ENCODE results near the gene WDR37. TPM values are rescaled to one million over a fixed set of nuclear protein-coding genes. Genes with fewer than 3 reads are reported as not detected.

The WDR37 gene
- polyA plus RNA-seq, 1 donor (not counting 4 experiments of a cell fraction or from before 2014, with no cell fraction given): 16.0 TPM

DNA sequence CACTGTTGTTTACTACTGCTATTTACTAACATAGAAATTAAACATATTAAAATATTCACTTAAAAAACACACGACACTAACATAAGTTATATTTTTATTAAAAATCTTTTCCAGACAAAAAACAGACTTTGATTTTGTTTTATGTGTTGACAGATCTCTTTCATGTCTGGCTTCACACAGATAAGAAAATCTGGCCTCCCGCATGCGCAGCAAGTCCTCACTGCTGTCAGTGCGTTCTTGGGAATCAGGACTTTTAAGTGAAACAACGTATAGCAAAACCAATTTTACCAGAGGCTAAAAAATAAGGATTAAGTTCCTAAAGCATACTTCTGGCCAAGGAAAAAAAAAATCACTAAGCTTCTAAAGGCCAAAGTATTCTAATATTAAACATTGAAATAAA is 6.0 kb upstream of the WDR37 start:
- Histone ChIP-seq H3K4me1 (ENCODE audit: control insufficient read depth, extremely low read depth, insufficient read depth, low read length) (peaks cover 47% of the 10 kb centered on the region), H3K9me3 (ENCODE audit: control insufficient read depth, low read depth, low read length) (no peaks in the 10 kb centered on the region), H3K9ac (ENCODE audit: control insufficient read depth, extremely low read depth, insufficient read depth, low read length) (peak overlapping the region; percentile 93), H3K4me2 (ENCODE audit: control insufficient read depth, extremely low read depth, insufficient read depth, low read depth, low read length) (peak overlapping the region; percentile 72), H3K27me3 (ENCODE audit: control insufficient read depth, extremely low read depth, insufficient read depth, low read length) (no peaks in the 10 kb centered on the region), H3K9me1 (ENCODE audit: control insufficient read depth, extremely low read depth, insufficient read depth, low read length) (no peaks in the 10 kb centered on the region), H3K27ac (ENCODE audit: control insufficient read depth, insufficient read depth, low read length) (peak overlapping the region; percentile 95), H3K79me2 (ENCODE audit: control insufficient read depth, insufficient read depth, low read length) (peaks cover 71% of the 10 kb centered on the region), H4K20me1 (ENCODE audit: control insufficient read depth, extremely low read depth, insufficient read depth, low read length) (peaks cover 20% of the 10 kb centered on the region), H2AFZ (ENCODE audit: control insufficient read depth, low read length) (no peak overlapping the region), H3K4me3 (ENCODE audit: control insufficient read depth in 2 of 3, extremely low read depth in 1 of 3, insufficient read depth in 2 of 3, low read depth in 1 of 3, low read length in 3 of 3) (peak overlapping the region; percentile 90 to 96 (median 94)), H3K36me3 (ENCODE audit: control insufficient read depth in 2 of 2, extremely low read depth in 1 of 2, insufficient read depth in 2 of 2, low read length in 2 of 2) (peaks cover 5 to 7% of the 10 kb centered on the region in 2 experiments)
- TF ChIP-seq EZH2 (IDR thresholded peaks at IDR 0.05; ENCODE audit: low read length): no peak
- TF ChIP-seq, protein P1, sequence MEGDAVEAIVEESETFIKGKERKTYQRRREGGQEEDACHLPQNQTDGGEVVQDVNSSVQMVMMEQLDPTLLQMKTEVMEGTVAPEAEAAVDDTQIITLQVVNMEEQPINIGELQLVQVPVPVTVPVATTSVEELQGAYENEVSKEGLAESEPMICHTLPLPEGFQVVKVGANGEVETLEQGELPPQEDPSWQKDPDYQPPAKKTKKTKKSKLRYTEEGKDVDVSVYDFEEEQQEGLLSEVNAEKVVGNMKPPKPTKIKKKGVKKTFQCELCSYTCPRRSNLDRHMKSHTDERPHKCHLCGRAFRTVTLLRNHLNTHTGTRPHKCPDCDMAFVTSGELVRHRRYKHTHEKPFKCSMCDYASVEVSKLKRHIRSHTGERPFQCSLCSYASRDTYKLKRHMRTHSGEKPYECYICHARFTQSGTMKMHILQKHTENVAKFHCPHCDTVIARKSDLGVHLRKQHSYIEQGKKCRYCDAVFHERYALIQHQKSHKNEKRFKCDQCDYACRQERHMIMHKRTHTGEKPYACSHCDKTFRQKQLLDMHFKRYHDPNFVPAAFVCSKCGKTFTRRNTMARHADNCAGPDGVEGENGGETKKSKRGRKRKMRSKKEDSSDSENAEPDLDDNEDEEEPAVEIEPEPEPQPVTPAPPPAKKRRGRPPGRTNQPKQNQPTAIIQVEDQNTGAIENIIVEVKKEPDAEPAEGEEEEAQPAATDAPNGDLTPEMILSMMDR (optimal IDR thresholded peaks at IDR 0.05 in 1 of 3, IDR thresholded peaks at IDR 0.05 in 1 of 3, conservative IDR thresholded peaks at IDR 0.05 in 1 of 3; ENCODE audit: extremely low read depth in 1 of 3, insufficient read depth in 2 of 3, low read length in 3 of 3): no peak
- FAIRE-seq: no peak
- DNase-seq (ENCODE audit: low read depth, low spot score): no peak
- dilution Hi-C loops (cut with MboI; ENCODE audit: extremely low pct_ligation_motif_present, low sequenced_read_pairs): no loop called here

DNA sequence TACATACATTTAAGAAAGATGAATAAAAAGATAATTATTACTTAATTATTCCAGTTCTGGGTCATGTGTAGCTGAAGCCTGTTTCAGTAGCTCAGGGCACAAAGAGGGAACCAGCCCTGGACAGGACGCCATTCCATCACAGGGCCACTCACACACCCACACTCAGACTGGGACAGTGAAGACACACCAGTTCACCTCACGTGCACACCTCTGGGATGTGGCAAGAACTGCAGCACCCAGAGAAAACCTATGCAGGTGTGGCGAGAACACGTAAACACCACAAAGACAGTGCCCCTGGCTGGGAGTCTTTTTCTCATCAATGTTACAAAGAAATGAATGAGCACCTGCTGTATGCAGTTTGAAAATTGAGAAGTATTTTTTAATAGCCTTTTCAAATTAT is 5.6 kb upstream of the WDR37 start:
- FAIRE-seq (no peak), DNase-seq (ENCODE audit: low read depth, low spot score) (no peak)
- no peak overlapping the region for H2AFZ ChIP-seq (ENCODE audit: control insufficient read depth, low read length)
- H3K4me1 ChIP-seq (ENCODE audit: control insufficient read depth, extremely low read depth, insufficient read depth, low read length): peaks cover 47% of the 10 kb centered on the region
- peaks cover 71% of the 10 kb centered on the region for H3K79me2 ChIP-seq (ENCODE audit: control insufficient read depth, insufficient read depth, low read length)
- H3K9me3 ChIP-seq (ENCODE audit: control insufficient read depth, low read depth, low read length): no peaks in the 10 kb centered on the region
- H3K9ac ChIP-seq (ENCODE audit: control insufficient read depth, extremely low read depth, insufficient read depth, low read length): peak overlapping the region; percentile 93
- peaks cover 17% of the 10 kb centered on the region for H4K20me1 ChIP-seq (ENCODE audit: control insufficient read depth, extremely low read depth, insufficient read depth, low read length)
- TF ChIP-seq, protein P1 (optimal IDR thresholded peaks at IDR 0.05 in 1 of 3, IDR thresholded peaks at IDR 0.05 in 1 of 3, conservative IDR thresholded peaks at IDR 0.05 in 1 of 3; ENCODE audit: extremely low read depth in 1 of 3, insufficient read depth in 2 of 3, low read length in 3 of 3): peak in 2 of 3 experiments; percentile 11 to 24
- TF ChIP-seq EZH2 (IDR thresholded peaks at IDR 0.05; ENCODE audit: low read length): no peak
- H3K4me2 ChIP-seq (ENCODE audit: control insufficient read depth, extremely low read depth, insufficient read depth, low read depth, low read length): peak overlapping the region; percentile 72
- H3K27ac ChIP-seq (ENCODE audit: control insufficient read depth, insufficient read depth, low read length): peak overlapping the region; percentile 95
- H3K4me3 ChIP-seq (ENCODE audit: control insufficient read depth in 2 of 3, extremely low read depth in 1 of 3, insufficient read depth in 2 of 3, low read depth in 1 of 3, low read length in 3 of 3): peak overlapping the region; percentile 90 to 96 (median 94)
- H3K27me3 ChIP-seq (ENCODE audit: control insufficient read depth, extremely low read depth, insufficient read depth, low read length): no peaks in the 10 kb centered on the region
- no peaks in the 10 kb centered on the region for H3K9me1 ChIP-seq (ENCODE audit: control insufficient read depth, extremely low read depth, insufficient read depth, low read length)
- dilution Hi-C loops (cut with MboI; ENCODE audit: extremely low pct_ligation_motif_present, low sequenced_read_pairs): no loop called here
- H3K36me3 ChIP-seq (ENCODE audit: control insufficient read depth in 2 of 2, extremely low read depth in 1 of 2, insufficient read depth in 2 of 2, low read length in 2 of 2): peaks cover 5 to 7% of the 10 kb centered on the region in 2 experiments
